ENCODE results near the gene KCNF1. TPM values are rescaled to one million over a fixed set of nuclear protein-coding genes. Genes with fewer than 3 reads are reported as not detected.
A peak's percentile ranks its signal among the peaks of the same experiment; 100 is the strongest.

Gene KCNF1
- total and polyA plus RNA-seq, 2 of the 8 experiments (the other 6 are each of a cell fraction or from before 2014, with no cell fraction given) = 0.48 to 1.5 TPM

- FAIRE-seq (no peak), DNase-seq (ENCODE audit: low read depth in 1 of 2, low spot score in 2 of 2) (no peak)
- CTCF ChIA-PET (ENCODE audit: partially characterized antibody) = interaction anchor here (1.0 to 1.9 kb wide), 5 partner anchors 8 to 119 kb away, joined by 4 to 7 read pairs (median 5); partner anchors contain the start of gene KCNF1
- no peak overlapping the region for H3K4ac ChIP-seq (replicated peaks; ENCODE audit: insufficient read length, low read depth, low read length)
- H4K8ac ChIP-seq (ENCODE audit: extremely low read depth, insufficient read depth, low read length) = no peak overlapping the region
- H3K27ac ChIP-seq (ENCODE audit: low read depth, low read length) = no peak overlapping the region
- no peak overlapping the region for H3K56ac ChIP-seq (replicated peaks; ENCODE audit: insufficient read length, low read depth, low read length)
- no peak overlapping the region for H2BK15ac ChIP-seq (ENCODE audit: low read length)
- peaks cover 0 to 2% of the 10 kb centered on the region in 2 experiments for H4K20me1 ChIP-seq (replicated peaks in 1 of 2; ENCODE audit: control insufficient read depth in 1 of 2, insufficient read depth in 2 of 2, low read length in 2 of 2)
- H2BK5ac ChIP-seq (ENCODE audit: low read depth, low read length) = no peak overlapping the region
- peaks cover 10% of the 10 kb centered on the region; the same call in 1 of the 2 replicates for H3K23me2 ChIP-seq (ENCODE audit: low read depth, low read length)
- no peak overlapping the region for H2BK120ac ChIP-seq (replicated peaks; ENCODE audit: low read depth, low read length)
- TF ChIP-seq RAD21 (IDR thresholded peaks at IDR 0.05 in 1 of 2, conservative IDR thresholded peaks at IDR 0.05 in 1 of 2; ENCODE audit: low read depth in 2 of 2, low read length in 2 of 2) = no peak
- TF ChIP-seq RBBP5 (IDR thresholded peaks at IDR 0.05; ENCODE audit: borderline replicate concordance, low read depth, low read length) = no peak
- no peak for TF ChIP-seq FOSL1 (IDR thresholded peaks at IDR 0.05; ENCODE audit: insufficient read depth, low read depth, low read length)
- TF ChIP-seq SIRT6 (IDR thresholded peaks at IDR 0.05; ENCODE audit: low read length) = no peak
- no peak for TF ChIP-seq YY1 (IDR thresholded peaks at IDR 0.05; ENCODE audit: low read depth, low read length)
- no peak for TF ChIP-seq CEBPB (IDR thresholded peaks at IDR 0.05; ENCODE audit: low read depth, low read length)
- no peak for TF ChIP-seq SUZ12 (IDR thresholded peaks at IDR 0.05; ENCODE audit: low read length)
- TF ChIP-seq, protein P1, sequence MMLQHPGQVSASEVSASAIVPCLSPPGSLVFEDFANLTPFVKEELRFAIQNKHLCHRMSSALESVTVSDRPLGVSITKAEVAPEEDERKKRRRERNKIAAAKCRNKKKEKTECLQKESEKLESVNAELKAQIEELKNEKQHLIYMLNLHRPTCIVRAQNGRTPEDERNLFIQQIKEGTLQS (IDR thresholded peaks at IDR 0.05; ENCODE audit: insufficient read depth, low read depth, low read length) = no peak
- no peak for TF ChIP-seq CBX8 (IDR thresholded peaks at IDR 0.05; ENCODE audit: borderline replicate concordance, low read depth, low read length)
- H3K36me3 ChIP-seq (ENCODE audit: control insufficient read depth in 2 of 4, insufficient read depth in 4 of 4, low read length in 3 of 4) = no peaks in the 10 kb centered on the region
- no peaks in the 10 kb centered on the region; a peak in 1 of 4 replicates for H3K9me3 ChIP-seq (ENCODE audit: insufficient read depth in 2 of 2, low read depth in 1 of 2, low read length in 1 of 2)
- POLR2A ChIA-PET (ENCODE audit: partially characterized antibody) = no interaction called here
- H4K5ac ChIP-seq (ENCODE audit: insufficient read length, low read depth, low read length) = no peak overlapping the region
- H3K18ac ChIP-seq (ENCODE audit: extremely low read depth, low read length) = no peak overlapping the region
- H3K79me2 ChIP-seq (ENCODE audit: control insufficient read depth in 1 of 2, insufficient read depth in 2 of 2, low read length in 2 of 2) = no peaks in the 10 kb centered on the region
- H2BK12ac ChIP-seq (ENCODE audit: low read depth, low read length) = peak overlapping the region; percentile 55; the same call in 1 of the 2 replicates
- H2AK5ac ChIP-seq (ENCODE audit: low read depth, low read length) = no peak overlapping the region; the same call in 1 of the 2 replicates
- no peak overlapping the region for H2AFZ ChIP-seq (ENCODE audit: low read length)
- H2BK20ac ChIP-seq (ENCODE audit: low read length) = no peak overlapping the region
- no peak overlapping the region for H3K4me2 ChIP-seq (ENCODE audit: insufficient read depth in 1 of 2, low read depth in 2 of 2, low read length in 2 of 2)
- no peak overlapping the region for H3K23ac ChIP-seq (ENCODE audit: insufficient read length)
- H3K4me1 ChIP-seq (replicated peaks in 1 of 4; ENCODE audit: control insufficient read depth in 3 of 4, insufficient read depth in 4 of 4, low read length in 3 of 4) = no peaks in the 10 kb centered on the region
- no peak overlapping the region for H3K9ac ChIP-seq (replicated peaks in 1 of 4; ENCODE audit: extremely low read depth in 1 of 4, low read depth in 3 of 4, low read length in 3 of 4)
- H3K14ac ChIP-seq (ENCODE audit: insufficient read length) = no peak overlapping the region
- 84% methylated on average over 9 of the region's 9 CpGs; no CpG with 5 or more reads in 1 of the 2 experiments for WGBS, 2 experiments (ENCODE audit: extremely low coverage in 1 of 2, insufficient coverage in 1 of 2, insufficient read length in 1 of 2, insufficient replicate concordance in 2 of 2, low coverage in 1 of 2, low lambda C conversion rate in 2 of 2, missing lambda C conversion rate in 1 of 2)
- H3K79me1 ChIP-seq (ENCODE audit: low read depth, low read length) = no peaks in the 10 kb centered on the region
- no peak overlapping the region for H3K4me3 ChIP-seq (ENCODE audit: extremely low read depth in 1 of 4, insufficient read depth in 2 of 4, low read depth in 3 of 4, low read length in 4 of 4)
- no peak overlapping the region for H4K91ac ChIP-seq (replicated peaks; ENCODE audit: insufficient read length, low read length)
- no peaks in the 10 kb centered on the region for H3K27me3 ChIP-seq (replicated peaks in 1 of 4; ENCODE audit: control insufficient read depth in 3 of 4, extremely low read depth in 1 of 4, insufficient read depth in 3 of 4, low read length in 3 of 4)
Observed at GRCh38 chr2:10951558-10952414, 40.1 kb downstream of the KCNF1 start.
